Measurements from ENCODE around the gene AP5B1.

AP5B1 gene

DNA sequence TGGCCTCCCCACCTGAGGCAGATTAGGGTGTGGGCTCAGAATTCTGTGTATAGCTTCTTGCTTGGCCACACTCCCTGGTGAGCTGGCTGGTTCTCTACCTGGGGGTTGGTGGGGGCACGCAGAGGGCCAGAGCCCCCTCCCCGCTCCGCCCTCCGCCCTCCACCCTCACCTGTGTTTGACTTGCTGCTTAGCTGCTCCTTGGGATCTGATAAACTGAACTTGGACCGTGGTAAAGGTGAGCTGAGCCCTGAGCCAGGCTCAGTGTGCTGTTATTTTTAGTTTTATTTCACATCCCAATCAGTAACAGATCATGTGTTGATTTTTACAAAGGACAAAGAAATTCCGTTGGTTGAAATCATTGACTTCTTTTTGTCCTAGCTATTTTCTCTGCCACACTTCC is 8.0 kb upstream of the AP5B1 start:
- TF ChIP-seq CTCF (IDR thresholded peaks at IDR 0.05; ENCODE audit: insufficient read depth, low read length), result no peak
- no peak for TF ChIP-seq SPI1 (IDR thresholded peaks at IDR 0.05; ENCODE audit: borderline replicate concordance, low read depth)
- no peak for TF ChIP-seq POLR2AphosphoS5 (IDR thresholded peaks at IDR 0.05; ENCODE audit: low read depth)
- no peak for TF ChIP-seq REST (IDR thresholded peaks at IDR 0.05; ENCODE audit: insufficient replicate concordance, low read depth)
- TF ChIP-seq GABPA (IDR thresholded peaks at IDR 0.05; ENCODE audit: low read depth), result no peak
- Histone ChIP-seq H3K4me3 (replicated peaks; ENCODE audit: insufficient read depth, low read length) (no peak overlapping the region), H3K27me3 (ENCODE audit: insufficient read depth, poor library complexity, severe bottlenecking) (peaks cover 37% of the 10 kb centered on the region), H3K27ac (replicated peaks) (no peak overlapping the region)
- DNase-seq (ENCODE audit: low read depth in 1 of 2, low spot score in 1 of 2), result no peak

DNA sequence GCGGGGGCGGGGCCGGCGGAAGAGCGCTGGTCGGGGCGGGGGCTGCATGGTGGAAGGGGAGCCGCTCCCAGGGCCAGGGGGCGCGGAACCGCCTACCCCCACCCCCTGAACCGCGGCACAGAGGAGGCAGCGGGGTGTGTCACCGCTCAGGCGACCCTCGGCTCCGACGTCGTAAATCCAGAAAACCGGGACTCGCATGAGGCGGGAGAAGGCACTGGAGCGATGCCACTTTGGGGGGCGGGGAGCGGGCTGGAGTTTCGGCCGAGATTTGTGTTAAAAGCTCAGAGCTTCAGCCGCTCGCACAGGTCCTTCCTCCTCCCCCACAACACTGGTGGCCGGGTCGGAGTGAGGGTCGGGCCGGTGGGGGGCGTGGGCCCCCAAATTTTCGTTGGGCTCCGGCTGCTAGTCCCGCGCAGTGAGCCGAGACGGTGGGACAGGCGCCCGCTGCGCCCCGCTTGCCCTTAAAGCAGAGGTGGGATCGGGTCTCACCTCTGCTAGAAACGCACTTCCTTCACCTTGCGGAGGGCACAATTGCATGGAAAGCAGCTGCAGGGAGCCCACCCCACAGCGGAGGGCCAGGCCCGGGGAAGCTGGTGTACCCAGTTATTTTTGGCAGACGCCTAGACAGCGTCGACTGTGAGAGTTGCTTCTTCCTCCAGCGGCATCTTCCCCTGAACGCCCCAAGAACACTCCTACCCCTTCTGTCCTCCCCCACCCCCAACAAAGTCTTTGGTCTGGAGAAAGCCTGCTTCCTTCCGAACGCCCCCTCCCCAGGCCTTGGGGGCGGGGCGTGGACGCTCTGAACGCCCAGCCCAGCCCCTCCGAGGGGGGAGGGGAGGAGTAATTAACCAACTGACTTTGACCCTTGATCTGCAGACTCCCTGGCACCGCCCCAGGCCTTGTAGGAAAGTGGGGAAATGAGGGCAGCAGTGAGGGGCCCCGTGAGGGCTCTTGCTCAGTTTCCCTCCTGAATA is 7.2 kb upstream of the AP5B1 start:
- Histone ChIP-seq H3K27me3 (ENCODE audit: insufficient read depth, poor library complexity, severe bottlenecking) (peaks cover 37% of the 10 kb centered on the region), H3K27ac (replicated peaks) (no peak overlapping the region), H3K4me3 (replicated peaks; ENCODE audit: insufficient read depth, low read length) (no peak overlapping the region)
- DNase-seq (ENCODE audit: low read depth in 1 of 2, low spot score in 1 of 2), result no peak
- no peak for TF ChIP-seq GABPA (IDR thresholded peaks at IDR 0.05; ENCODE audit: low read depth)
- no peak for TF ChIP-seq CTCF (IDR thresholded peaks at IDR 0.05; ENCODE audit: insufficient read depth, low read length)
- TF ChIP-seq REST (IDR thresholded peaks at IDR 0.05; ENCODE audit: insufficient replicate concordance, low read depth), result no peak
- no peak for TF ChIP-seq POLR2AphosphoS5 (IDR thresholded peaks at IDR 0.05; ENCODE audit: low read depth)
- no peak for TF ChIP-seq SPI1 (IDR thresholded peaks at IDR 0.05; ENCODE audit: borderline replicate concordance, low read depth)

DNA sequence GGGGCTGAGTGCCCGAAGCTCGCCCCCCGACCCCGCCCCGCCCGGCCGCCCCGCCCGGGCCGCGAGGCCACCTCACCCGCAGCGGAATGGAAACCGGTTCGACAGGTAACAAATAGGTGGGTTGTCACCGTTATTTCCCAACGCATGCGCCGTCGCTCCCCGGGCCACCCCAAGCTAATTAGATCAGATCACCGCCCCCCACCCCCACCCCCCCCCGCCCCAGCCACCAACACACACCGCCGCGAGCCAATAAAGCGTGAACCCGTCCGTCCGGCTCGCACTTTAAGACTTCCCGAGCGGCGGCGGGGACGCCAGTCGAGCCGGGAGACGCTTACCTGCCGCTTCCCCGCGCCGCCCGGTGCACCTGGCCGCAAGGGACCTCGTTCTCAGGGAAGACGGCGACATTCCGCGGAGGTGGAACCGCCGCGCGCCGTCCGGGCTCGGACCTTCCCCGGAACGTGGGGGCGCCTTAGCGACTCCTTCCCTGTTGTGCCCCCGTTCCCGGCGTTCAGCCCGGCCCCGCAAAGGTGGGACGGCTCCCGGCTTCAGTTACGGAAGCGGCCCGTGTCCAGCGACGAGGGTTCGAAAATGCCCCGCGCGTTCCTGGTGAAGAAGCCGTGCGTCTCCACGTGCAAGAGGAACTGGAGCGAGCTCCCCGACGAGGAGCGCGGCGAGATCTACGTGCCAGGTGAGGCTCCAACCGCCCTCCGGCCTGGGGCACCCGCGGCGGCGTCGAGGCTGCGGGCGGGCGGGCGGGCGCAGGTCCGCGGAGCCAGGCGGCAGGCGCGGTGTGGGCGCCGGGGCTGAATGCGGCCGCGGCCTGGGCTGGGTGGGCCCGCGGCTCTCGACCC is 6.2 kb upstream of the AP5B1 start, which contains the start of gene OVOL1:
Gene OVOL1, plus strand, starts transcription at position 278 of the 851 bp plus-strand sequence. Its CDS starts 311 bp downstream, at position 589.
- Histone ChIP-seq H3K27ac (replicated peaks) (no peak within 1 kb of the TSS), H3K4me3 (replicated peaks; ENCODE audit: insufficient read depth, low read length) (no peak within 1 kb of the TSS), H3K27me3 (ENCODE audit: insufficient read depth, poor library complexity, severe bottlenecking) (peaks cover 37% of the 10 kb centered on the region)
- DNase-seq (ENCODE audit: low read depth in 1 of 2, low spot score in 1 of 2), result peak in 1 of 2 experiments; percentile 35
- TF ChIP-seq GABPA (IDR thresholded peaks at IDR 0.05; ENCODE audit: low read depth) (no peak), CTCF (IDR thresholded peaks at IDR 0.05; ENCODE audit: insufficient read depth, low read length) (no peak), SPI1 (IDR thresholded peaks at IDR 0.05; ENCODE audit: borderline replicate concordance, low read depth) (no peak), REST (IDR thresholded peaks at IDR 0.05; ENCODE audit: insufficient replicate concordance, low read depth) (no peak), POLR2AphosphoS5 (IDR thresholded peaks at IDR 0.05; ENCODE audit: low read depth) (no peak)
